Stimulated activated CD8-positive, alpha-beta memory T cell treated with anti-CD3 and anti-CD28 coated beads, Interleukin-4, amount 100 ng/mL, for 48 hours (primary cell): ENCODE results near the gene HOPX.
"Not testable (repeated sequence)": the region's sequence is repeated elsewhere in the genome, so short reads cannot be mapped to it uniquely, and the experiment has no call there.

Source experiments
- DNase-seq: peaks from one replicate; pipeline ENCODE4 v3.0.0-alpha.2; 2020

The HOPX gene

GRCh38 chr4:56622176-56622575, 58.9 kb downstream of the HOPX start:
- DNase-seq: no peak

GRCh38 chr4:56619816-56620215, 61.3 kb downstream of the HOPX start:
- DNase-seq: no peak

GRCh38 chr4:56619160-56619559, 61.9 kb downstream of the HOPX start:
- no peak for DNase-seq

GRCh38 chr4:56618734-56619133, 62.4 kb downstream of the HOPX start:
- no peak for DNase-seq

GRCh38 chr4:56613101-56613862, 67.8 kb downstream of the HOPX start:
- no peak for DNase-seq

- DNase-seq: no peak
These were observed 68.8 kb downstream of the HOPX start for GRCh38 chr4:56612282-56612681.

GRCh38 chr4:56611501-56611900, 69.6 kb downstream of the HOPX start:
- no peak for DNase-seq

- not testable (repeated sequence) for DNase-seq
These were observed 70.9 kb downstream of the HOPX start for GRCh38 chr4:56610170-56610569.

GRCh38 chr4:56607926-56608325, 73.2 kb downstream of the HOPX start:
- no peak for DNase-seq

- DNase-seq: no peak
These were observed 74.7 kb downstream of the HOPX start for GRCh38 chr4:56606385-56606784.

GRCh38 chr4:56605464-56605863, 75.6 kb downstream of the HOPX start:
- not testable (repeated sequence) for DNase-seq

- no peak for DNase-seq
These were observed 77.8 kb downstream of the HOPX start for GRCh38 chr4:56603297-56603696.
